GM18909 (cell line): ENCODE measurements around the gene WDR46.
"Not testable (repeated sequence)": the region's sequence is repeated elsewhere in the genome, so short reads cannot be mapped to it uniquely, and the experiment has no call there.

Experiments
- ATAC-seq: cut with Tn5 transposase; IDR thresholded peaks from one replicate; pipeline ENCODE4 v1.9.1; 2021; ENCODE audit warnings: mild to moderate bottlenecking; ENCODE audit not compliant: unreplicated experiment, poor library complexity

Gene WDR46

DNA sequence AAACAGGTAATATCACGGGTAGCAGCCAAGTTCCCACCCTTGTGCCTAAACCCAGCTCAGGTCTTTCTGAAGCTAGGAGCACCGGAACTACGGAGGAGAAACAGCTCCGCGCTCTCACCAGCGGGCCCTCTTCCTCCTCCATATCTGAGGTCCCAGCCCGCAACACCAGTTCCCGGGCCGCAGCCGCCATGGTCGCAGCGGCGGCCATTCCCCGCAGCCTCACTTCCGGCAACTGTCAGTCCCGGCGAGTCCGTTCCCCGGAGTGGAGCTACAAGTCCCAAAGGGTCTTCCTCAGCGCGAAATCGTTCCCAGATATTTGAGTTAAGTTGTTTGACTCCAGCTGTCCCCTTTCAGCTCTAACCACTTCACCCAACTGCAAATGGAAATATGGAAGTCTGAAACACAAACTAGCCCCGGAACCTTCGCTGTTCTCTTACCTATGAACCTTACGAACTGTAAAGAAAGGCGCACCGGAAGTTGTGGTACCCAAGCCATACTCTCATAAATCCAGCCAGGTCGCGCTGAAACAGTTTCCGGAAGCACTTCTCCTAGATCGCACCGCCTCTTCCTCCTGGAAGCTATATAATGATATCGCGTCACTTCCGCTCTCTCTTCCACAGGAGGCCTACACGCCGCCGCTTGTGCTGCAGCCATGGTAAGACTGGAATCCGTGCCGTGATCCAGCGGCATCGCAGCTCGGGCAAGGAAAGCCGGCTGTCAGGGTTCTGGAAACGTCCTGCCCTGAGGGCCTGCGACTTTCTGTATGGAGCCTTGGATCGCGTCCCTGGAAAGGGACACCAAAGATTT, 17.4 kb downstream of the WDR46 start, which contains the start of the genes RPS18 and VPS52:
TSS of gene RPS18 (plus strand) at position 608 of the 807 bp plus-strand sequence. CDS start at position 653, 45 bp downstream.
TSS of gene VPS52 (minus strand) at position 409 of the 807 bp plus-strand sequence. CDS start at position 208, 201 bp downstream.
- peak; percentile 83 for ATAC-seq

DNA sequence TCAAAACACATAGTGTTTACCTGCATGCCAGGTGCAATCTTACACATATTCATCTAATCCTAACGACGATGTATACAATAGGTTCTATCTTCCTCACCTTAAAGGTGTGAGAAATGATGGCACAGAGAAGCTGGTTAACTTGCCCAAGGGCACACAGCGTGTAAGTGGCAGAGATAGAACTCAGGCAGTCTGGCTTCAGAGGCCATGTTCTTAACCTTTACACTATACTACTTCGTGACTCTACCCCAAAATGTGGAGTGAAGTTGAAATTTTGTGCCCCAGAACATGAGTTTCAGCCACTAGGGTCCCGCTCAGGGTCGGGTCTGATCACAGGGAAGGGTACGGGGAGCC, 17.9 kb downstream of the WDR46 start:
- peak; percentile 4 for ATAC-seq

DNA sequence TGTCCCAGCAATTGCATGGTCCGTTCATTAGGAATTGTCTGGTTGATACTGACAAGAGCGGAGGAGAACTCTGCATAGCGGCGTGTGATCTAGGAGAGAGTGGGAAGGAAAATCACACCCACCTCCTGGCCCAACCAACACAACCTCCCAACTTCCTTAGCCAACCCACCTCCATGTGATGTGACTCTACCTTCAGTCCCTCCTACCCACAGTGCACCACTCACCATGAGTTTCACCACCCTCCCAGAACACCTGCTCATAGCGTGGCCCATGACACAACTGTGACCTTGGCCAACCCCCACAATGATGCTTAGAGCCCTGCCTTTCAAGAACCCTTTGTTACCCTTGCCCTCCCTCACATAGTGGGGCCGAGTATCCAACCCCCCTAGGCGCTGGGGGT, 25.0 kb downstream of the WDR46 start:
- ATAC-seq: no peak

DNA sequence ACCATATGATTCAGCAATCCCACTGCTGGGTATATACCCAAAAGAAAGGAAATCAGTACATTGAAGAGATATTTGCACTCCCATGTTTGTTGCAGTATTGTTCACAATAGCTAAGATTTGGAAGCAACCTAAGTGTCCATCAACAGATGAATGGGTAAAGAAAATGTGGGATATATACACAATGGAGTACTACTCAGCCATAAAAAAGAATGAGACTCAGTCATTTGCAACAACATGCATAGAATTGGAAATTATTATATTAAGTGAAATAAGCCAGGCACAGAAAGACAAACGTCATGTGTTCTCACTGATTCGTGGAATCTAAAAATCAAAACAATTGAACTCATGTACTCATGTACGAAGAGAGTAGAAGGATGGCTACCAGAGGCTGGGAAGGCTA, 26.5 kb downstream of the WDR46 start:
- ATAC-seq: not testable (repeated sequence)

DNA sequence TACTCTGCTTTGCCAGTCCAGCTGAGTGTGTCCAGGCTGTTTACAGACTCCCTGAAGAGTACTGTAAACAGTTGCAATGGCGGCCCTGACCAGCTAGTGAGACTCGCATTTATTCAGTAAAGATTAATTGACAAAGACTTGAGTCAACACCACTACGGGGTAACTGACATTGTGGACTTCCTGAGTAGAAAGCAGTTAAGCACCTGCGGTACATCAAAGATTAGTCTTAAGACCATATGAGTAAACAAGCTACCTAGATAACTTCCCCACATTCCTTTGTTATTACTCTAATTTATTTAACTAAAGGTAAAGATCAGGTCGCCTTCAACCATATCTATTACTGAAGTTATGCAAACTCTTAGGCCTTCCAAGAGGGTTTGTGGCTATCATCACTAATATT, 30.0 kb downstream of the WDR46 start:
- ATAC-seq: no peak

DNA sequence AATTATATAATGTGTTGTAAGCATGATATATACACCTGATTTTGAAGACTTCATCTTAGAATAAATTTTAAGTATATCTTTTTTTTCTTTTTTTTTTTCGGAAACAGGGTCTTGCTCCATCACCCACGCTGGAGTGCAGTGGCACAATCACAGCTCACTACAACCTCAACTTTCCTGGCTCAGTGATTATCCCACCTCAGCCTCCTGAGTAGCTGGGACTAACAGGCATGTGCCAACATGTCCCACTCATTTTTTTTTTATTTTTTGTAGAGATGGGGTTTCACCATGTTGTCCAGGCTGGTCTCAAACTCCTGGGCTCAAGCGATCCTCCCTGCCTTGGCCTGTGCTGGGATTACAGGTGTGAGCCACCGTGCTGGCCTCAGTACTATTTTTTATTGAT, 34.4 kb downstream of the WDR46 start:
- ATAC-seq: no peak

DNA sequence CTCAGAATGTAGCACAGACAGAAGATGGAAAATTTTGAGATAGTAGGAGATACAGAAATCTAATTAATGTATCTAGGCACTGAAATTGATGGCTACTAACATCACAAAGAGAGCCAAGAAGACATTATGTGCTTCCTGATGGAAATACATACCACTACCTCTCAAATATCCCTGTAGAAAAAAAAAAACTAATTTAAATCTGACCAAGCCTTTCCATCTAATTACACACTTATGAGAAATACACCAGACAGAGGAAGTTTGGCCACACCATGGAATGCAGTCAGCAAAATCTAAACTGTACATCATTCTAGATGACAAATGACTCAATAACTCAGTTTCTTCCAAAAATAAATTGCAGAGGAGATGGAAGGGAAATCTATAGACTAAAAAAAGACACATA, 36.3 kb downstream of the WDR46 start:
- ATAC-seq: no peak

DNA sequence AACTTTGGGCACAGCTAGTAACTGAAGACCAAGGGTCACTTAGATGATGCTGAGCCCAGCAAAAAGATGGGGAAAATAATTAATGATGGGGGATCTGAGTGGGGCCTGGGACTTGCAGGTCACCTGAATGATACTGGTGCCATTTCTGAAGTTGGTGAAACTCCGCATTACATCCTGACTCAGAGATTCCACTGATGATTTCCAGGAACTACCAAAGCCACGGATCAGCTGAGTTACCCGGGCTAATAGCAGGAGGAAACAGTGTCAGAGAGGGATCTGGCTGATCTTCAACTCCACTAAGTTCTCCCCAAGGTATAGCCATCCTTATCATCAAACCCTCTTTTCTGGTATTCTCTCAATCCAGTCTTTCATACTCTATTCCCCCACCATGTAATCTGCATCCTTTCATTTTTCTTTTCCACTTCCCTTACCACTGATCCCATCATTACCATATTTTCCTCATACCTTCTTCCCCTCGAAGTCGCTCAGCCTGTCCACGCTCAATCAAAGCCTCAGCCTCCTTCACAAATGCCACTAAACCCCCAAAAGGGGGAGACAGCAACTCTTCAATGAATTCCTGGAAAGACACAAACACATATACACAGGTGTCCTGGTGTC, 37.5 kb downstream of the WDR46 start:
- no peak for ATAC-seq

DNA sequence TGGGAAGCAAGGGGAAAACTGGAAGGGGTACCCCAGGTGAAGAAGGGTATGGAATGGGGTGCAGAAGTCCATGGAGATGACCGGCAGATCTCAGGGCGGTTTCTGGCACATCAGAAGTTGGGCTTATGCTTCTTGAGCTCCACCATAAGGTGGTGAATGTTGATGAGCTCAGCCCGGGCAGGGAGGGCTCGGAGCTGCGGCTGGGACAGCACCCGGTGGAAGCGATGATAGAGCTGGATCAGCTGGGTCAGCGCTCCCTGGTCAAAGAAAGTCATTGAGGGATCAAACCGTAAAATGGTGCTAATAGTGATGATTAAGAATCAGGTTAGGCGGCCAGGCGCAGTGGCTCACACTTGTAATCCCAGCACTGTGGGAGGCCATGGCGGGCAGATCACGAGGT, 38.3 kb downstream of the WDR46 start:
- ATAC-seq: no peak

DNA sequence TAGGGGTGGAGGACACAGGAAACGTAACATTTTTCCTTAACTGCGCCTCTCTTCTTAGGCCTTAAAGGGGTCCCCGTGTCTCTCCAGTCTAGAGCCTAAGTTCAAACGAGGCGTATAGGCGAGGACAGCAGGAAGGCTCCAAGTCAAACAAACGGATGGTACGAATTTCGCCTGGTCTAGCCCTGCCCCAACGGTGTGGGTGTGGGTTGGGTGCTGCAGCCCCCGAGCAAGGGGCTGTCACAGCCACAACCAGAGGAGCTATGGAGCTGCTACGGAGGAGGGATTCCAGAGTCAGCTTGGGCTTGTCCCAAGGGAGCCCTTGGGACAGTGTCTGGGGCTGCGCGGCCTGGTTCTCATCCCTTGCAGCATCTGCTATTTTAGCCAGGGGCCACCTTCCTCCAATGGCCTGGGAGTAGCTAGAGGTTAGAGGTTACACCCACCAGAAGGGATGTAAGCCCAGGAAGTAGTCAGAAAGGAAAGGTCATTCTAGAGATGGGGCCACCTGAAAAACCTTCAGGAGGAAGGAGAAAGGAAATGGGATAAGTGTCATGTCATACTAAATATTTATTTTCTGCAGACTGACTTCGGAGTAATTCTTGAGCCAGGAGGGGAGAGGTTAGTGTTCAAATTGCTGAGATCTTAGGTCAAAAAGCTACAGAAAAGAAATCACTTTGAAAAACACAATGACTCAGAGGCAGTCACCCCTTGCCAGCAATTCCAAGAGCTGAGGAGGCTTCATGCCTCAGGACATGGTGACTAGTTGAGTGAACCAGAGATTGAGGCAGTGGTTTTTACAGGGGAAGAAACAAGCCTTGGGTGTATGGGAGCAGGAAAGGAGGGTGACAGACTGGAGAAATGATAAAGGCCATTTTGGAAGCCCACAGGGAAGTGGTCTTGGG, 39.1 kb downstream of the WDR46 start:
- no peak for ATAC-seq

DNA sequence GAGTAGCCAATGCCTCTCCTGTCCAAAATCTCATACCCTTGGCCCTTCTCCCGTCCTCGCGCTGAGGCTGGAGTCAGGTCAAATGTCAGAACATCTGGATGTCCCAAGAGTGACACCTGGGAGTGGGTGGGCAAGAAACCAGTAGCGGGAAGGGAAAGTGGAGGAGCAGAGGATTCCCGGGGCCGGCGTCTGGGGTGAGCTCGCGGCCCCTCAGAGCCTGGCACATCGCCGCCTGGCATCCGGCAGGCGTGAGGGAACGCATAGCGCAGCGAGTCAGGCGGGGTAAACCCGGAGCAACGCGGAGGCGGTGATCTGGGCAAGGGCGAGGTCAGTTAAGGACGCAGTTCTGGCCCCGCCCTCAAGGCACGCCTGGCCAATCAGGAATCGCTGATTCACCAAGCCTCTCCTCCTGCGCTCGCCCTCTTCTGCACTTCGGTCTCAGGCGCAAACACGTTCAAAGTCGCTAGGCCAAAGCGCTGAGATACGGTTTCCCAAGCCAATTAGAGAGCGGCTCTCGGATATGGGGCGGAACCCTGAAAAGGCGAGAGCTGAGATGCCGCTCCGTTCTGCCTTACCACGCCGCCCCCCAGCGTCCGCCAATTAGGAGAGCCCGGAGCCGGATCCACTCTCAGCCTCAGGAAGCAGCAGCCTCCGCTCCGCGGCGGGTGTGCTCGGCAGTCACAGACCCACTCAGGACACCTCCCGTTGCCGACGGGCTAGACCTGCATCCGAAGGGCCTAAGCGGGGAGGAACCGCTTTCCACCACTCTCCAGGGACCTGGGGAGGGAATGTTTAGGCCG, 39.9 kb downstream of the WDR46 start:
- peak; percentile 93 for ATAC-seq

DNA sequence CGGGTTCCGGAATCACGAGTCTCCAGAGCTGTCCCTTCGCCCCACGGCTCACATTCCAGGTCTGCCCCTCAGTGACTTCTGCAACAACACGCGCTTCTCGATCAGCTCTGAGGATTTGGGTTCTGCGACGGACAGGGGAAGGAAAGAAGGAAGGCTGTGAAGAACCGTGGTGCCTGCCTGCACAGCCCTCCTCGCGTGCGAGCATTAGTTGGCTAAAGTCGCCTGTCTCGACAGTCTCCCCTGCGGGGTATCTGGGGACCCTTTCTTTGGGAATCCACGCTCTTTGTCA, 40.5 kb downstream of the WDR46 start:
- ATAC-seq: peak; percentile 5

DNA sequence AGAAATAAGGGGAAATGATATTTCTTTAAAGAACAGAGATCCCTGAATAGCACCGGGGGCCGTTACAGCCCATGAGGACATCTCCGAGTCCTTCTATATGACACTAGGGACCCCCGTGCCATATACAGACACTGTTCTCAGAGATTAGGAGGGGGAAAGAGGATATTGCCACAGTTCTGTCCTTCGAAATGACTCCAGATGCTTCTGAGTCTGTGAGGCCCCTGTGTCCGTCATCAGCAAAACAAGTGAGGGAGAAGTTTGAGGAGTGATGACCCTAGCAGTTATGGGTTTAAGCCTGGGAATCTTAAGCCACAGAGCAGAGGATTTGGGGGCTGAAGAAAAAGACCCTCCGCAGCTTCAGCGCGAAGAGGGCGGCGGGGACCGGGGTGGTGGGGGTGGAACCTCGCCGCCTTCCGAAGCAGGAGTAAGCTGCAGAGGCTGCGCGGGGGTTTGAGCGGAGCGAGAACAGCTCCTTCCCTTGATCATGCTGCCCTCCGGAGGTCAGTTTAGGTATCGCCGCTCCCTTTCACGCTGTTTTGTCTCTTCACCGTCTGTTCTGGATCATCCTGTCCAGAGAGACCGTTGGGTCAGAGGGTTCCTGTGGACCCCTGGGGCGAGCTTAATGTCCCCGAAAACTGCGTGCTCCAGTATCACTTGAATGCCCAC, 40.9 kb downstream of the WDR46 start:
- peak; percentile 42 for ATAC-seq

DNA sequence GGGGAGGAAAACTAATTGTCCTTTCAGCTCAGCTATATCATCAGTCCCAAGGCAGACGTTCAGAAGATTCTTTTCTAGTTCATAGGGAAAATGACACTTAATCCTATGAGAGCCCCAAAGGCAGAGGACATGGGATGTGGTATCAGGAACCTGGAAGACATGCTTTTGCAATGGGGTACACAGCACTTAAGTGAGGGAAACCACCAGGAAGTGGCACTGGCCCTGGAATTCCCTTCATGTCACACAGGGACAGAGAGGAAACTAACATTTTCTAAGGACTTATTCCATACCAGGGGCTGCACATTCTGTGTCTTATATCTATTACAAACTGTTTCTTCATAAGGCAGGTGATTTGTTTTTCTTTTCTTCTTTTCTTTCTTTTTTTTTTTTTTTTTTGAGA, 45.6 kb downstream of the WDR46 start:
- ATAC-seq: no peak

DNA sequence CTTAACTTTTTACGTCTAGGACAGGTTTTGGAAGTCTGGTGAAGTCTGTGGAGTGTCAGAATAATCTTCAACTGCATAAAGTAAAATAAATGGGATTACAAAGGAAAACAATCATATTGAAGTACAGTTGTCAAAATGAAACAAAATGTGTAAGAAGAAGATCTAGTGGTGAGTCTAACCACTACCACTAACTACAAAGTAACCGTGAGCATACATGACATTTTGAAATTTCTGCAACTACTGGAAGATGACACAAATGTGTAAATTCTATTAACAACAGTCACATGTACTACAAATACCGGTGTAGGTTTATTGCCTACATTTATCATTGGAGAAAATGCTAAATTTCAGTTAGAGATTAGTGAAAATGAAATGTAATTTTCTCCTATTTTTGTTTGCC, 47.1 kb downstream of the WDR46 start:
- ATAC-seq: no peak

DNA sequence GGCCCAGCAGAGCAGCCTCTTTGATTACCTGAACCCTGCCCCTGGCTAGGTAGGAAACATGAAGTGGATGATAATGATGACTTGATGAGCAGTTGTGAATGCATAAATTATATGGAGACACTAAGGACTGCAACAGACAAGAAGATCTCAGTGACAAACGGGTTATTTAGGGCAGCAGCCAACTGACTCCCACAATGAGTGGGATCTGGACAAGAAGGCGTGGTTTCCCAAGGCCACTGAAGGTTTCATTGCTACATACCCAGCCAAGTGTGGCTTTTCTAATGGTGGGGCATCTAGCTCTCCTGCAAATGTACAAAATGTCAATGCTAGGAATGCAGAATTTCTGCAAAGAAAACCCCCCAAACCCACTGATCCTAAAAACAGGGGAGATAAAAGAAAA, 51.3 kb downstream of the WDR46 start:
- no peak for ATAC-seq

DNA sequence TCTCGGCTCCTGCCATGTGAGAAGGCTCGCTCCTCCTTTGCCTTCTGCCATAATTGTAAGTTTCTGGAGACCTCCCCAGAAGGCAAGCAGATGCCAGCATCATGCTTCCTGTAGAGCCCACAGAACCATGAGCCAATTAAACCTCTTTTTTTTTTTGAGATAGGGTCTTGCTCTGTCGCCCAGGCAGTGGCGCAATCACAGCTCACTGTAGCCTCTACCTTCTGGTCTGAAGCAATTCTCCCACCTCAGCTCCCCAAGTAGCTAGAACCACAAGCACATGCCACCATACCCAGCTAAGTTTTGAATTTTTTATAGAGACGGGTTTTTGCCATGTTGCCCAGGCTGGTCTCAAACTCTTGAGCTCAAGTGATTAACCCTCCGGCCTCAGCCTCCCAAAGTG, 52.2 kb downstream of the WDR46 start:
- no peak for ATAC-seq

DNA sequence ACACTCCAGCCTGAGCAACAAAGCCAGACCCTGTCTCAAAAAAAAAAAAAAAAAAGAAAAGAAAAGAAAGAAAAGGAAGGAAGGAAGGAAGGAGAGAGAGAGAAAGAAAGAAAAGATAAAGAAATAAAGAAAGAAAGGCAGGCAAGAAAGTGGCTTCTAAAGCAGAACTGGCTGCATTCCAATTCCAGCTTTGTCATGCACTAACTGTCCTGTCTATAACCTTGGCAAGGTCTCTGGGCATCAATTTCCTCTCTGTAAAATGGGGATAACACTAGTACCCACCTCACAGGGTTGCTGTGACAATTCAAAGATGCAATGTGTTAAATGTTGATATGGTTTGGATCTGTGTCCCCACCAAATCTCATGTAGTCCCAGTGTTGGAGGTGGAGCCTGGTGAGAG, 52.7 kb downstream of the WDR46 start:
- ATAC-seq: no peak

DNA sequence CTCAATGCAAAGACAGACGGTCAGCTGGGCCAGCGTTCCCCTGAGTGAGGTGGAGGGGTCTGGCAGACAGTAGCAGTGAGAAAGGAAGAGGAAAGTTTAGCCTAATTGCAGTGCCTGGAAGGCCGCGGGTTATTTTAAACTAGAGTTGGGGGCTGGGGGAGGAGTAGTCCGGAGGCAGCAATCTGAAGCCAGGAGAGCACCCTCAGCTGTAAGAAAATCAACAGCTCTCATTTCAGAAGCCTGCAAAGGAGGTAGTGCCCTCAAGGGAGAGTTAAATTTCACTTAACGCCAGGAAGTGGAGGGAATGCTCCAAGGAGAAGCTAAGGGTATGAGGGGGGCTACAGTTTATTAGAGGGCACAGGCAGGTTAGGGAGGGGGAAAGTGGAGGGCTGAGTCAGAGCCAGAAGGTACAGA, 53.8 kb downstream of the WDR46 start:
- ATAC-seq: no peak
